HG03565 (cell line): ENCODE results near the gene NEK6.

Experiments used
- ATAC-seq: cut with Tn5 transposase; IDR thresholded peaks from one replicate; pipeline ENCODE4 v1.9.1; 2021; ENCODE audit warnings: mild to moderate bottlenecking, moderate library complexity; ENCODE audit not compliant: unreplicated experiment

Gene NEK6

DNA sequence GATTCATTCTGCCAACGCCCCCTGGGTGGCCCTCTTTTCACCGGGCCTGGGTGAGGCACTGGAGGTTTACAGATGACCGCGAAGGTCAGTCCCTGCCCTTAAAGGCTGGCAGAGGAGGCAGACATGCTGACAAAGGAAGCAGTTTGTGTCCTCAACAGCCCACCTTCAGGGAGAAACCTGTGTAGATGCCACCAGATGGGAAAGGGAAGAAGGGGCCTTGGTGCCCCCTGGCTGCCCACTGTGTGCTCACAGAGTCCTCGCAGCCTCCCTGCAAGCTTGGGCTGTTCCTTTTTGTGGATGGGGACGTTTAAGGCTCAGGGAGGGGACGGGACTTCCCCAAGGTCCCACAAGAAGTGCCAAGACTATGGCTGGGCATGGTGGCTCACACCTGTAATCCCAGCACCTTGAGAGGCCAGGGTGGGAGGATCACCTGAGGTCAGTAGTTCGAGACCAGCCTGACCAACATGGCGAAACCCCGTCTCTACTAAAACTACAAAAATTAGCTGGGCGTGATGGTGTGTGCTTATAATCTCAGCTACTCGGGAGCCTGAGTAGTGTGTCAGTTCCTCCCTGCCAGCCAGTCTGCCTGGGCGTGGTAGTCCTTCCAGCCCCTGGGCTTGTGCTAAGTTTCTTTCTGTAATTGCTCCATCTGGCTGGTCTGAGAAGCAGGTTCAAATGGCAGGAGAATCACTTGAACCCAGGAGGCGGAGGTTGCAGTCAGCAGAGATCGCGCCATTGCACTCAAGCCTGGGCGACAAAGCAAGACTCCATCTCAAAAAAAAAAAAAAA is 36.2 kb downstream of the NEK6 start:
- no peak for ATAC-seq

DNA sequence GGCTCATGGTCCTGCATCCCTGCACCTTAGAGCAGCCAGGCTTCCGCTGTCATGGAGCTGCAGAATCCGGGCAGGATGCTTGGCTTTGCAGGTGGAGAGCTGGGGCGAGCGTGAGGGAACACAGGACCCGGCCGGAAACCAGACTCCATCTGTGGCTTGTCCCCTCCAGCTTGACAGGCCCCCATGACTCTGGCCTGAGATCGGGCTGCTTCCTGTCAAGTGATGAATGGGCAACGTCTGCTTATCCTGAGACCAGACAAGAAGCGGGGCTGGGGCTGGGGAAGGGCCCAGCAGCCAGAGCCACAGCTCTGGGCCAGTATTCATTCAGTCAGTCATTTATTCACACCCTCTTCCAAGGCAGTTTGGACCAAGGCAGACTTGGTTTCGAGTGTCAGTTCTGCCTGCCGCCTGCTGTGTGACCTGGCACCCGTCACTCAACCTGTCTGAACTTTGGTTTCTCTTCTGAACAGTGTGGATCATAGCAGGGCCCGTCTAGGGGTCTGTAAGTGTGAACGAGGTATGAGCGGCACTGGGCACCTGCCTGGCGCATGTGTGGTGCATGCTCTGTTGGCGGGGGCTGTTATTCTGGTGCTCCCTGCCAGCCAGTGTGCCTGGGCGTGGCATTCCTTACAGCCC is 37.5 kb downstream of the NEK6 start:
- no peak for ATAC-seq

DNA sequence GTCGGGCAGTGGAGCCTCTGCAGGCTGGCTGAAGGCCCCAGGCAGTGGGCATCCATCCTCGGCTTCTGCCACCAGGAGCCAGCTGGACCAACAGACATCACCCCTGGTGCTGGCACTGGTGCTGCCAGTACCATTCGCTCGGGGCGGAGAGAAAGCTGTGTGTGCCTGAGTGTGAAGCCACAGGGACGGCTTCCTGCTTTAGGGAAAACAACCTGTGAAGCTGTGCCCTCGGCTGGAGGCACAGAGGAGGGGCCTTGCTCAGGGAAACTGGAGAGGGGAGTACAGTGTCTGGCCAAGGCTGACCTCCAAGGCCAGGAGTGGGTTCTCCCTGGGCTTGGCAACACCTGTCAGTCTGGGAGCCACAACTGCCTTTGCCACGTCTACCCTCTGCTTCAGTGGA is 38.3 kb downstream of the NEK6 start:
- no peak for ATAC-seq

DNA sequence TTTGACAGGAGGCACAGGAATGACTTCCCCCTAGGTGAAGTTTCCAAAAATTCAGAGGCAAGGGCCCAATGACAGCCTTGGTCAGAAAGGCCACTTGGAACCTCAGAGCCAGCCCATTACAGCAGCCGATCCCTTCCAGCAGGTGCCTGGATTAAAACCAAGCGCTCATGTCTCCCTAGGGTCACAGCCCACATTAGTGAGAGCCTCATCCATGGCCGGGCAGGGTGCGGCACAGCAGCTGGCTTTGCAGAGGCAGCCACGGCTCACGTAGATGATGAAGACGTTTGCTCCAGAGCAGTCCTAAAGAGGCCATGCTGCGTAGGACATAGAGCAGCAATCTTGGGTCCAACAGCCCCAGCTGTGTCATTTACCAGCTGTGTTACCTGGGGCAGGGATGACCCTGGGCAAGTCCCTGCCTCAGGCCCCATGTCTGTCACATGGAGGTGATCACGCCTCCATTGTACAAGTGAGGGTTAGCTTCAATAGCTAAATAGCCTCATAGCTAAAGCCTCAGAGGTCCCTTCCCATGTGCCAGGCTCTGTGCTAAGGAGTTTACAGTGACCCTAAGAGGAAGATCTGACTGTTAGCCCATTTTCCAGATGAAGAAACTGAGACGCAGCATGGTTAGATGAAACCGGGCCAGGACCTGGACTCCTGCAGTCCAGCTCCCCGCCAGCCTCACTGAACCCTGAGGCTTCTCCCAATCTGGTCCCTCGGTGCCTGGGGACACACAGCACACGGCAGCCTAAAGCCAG is 39.2 kb downstream of the NEK6 start:
- ATAC-seq: no peak

DNA sequence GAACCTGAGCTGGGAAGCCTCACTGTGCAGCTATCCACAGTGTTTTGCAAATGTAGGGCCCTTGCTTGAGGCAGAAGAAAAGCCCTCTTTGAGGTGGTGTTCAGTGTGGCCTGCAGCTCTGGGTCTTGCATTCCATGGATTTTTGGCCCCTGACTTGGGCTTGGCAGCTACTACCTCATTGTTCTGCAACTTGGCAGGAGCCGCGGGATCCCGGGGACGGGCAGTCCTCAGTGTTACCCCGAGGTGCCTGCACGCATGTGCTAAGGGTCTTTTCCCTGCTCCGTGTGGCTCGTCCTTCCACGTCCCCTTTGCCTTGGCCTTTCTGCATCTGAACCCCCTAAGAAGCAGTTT is 39.8 kb downstream of the NEK6 start:
- no peak for ATAC-seq

DNA sequence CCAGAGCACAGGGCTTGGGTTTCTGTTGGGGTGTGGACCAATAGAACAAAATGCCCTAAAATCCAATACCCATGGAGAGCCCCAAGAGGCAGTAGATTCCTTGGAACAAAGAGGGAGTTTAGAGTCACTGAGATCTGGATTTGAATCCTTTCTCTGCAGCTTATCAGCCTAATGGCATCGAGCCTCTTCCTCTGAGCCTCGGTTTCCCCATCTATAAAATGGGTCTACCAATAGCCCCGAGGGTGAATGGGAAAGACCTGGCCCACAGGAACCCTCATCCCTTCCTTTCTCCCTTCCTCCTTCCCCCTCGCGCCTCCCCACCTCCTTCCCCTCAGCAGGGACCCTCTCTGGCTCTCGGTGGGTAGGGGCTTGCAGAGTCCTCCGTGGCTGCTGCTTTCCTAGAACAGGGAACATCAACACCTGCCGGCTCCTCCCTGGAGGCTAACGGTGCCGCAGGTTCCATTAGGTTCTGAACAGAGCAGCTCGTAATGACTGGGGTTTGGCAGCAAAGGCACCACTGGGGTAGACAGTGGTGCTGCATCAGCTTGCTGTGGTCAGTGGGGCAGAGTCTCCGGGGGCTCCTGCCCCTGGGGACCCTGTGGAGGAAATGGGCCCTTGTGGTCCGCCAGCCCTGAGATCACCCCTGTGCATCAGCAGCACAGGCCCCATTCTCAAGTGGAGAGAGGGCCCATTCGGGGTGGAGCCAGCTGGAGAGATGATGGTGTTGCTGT is 40.3 kb downstream of the NEK6 start:
- no peak for ATAC-seq

DNA sequence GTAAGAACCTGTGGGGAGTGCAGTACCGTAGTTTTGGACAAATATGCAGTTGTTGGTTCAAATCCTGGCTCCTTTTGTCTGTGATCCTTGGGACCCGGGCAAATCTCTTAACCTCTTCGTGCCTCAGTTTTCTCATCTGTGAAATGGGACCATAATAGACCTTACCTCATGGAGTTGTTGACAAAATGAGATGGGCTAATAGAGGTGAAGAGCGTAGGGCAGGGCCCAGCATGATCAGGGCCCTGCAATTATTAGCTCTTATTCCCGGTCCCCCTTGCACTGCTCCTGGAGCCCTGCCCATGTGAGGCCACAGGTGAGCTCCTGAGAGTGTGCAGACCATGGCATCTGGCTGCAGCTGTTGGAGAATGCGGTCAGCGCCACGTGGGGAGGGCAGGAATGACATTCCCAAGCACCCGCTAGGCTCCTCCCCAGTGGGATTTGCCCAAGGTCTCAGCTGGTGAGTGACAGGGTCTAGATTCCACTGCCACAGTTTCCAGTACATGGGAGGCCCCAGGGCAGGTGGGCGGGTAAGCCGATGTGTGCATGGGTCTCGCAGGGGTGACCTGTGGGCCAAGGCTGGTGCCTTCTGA is 41.0 kb downstream of the NEK6 start:
- no peak for ATAC-seq

DNA sequence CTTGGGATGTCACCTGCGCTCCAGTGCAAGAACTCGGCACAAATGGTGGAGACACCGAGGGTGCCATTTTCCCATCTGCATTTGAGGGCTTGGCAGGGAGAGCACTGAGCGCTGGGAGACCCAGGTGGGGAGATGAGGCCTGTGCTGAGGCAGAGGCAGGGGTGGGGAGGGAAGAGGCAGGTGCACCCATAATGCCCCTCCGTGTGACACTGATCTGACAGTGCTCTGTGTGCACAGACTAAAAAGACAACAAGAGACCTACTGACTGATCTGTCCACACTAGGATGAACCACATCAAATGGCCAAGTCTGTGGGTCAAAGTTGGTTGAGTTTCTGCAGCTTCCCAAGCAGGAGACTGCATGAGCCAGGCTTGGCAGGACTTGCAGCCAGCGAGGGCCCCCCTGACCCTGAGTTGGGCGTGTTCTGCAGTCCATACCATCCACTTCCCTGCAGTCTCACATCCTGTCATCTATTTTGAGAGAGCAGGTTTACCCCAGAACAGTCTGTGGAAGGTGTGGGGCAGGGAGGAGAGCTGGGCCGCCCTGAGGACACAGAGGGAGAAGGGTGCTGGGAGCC is 41.9 kb downstream of the NEK6 start:
- ATAC-seq: no peak

DNA sequence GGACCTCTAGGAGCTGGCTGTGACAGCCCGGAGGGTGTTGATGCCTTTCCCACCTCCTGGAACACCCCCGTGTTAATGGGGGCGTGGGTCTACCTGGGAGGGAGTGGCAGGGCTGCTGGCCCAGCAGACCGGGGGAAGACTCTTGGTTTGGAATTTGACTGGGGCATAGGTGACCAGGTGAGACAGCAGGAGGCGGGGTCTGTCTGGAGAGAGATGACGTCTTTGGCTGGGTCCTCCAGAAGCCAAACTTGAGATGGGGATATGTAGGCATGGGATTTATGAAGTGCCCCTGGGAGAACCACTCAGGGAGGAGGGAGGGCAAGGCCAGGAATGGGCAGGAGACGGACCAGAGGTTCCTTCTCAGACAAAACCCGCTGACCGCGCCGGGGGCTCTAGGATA is 42.6 kb downstream of the NEK6 start:
- ATAC-seq: no peak

DNA sequence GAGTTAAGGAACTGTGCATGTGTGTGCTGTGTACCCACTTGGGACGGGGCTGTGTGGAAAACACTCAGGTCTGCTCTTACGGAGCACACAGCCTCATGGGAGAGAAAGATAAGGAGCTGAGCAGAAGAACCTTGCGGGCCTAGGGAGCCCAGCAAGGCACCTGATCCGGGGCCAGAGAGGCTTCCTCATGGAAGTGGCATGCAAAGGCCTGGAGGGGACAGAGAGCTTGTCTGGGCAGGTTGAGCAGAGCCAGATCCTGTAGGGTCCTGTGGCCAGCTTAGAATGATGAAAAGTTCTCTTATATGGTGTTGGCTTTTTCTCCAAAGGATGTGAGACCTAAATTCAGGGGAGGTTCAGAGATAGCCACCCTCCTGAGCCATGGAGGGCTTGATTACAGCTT is 45.2 kb downstream of the NEK6 start:
- ATAC-seq: no peak

DNA sequence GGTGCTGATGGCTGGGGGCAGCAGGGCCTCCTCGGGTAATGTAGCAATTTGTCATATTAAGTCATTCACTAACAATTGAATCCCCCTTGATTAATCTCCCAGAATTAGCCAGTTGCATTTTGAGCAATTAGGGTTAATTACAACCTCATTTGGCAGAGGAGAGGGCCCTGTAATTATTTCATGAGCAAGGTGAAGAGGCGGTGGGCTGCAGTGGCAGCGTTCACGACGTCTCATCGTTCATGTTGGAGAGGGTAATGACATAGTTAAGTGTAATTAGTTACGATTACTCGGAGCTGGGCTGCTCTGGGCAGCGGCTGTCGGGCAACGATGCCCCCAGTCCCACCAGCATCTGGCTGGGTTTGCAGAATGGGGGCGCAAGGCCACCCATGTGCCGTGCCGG is 46.0 kb downstream of the NEK6 start:
- no peak for ATAC-seq

DNA sequence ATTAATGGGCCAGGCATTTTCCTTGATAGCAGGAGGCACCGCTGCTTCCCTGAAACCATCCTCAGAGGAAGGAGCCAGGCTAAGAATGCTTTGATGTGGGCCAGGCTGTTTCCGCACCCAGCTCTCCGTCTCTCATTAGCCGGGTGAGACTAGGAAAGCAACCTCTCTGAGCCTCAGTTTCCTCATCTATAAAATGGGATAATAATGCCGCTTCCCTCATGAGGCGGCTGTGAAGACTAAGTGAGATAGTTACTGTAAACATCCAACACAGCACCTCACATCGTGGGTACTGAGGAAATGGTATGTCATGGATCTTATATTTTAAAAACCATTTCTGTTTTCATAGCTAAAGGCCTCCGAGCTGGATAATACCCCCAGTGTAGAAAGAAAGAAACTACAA is 46.5 kb downstream of the NEK6 start:
- ATAC-seq: no peak

DNA sequence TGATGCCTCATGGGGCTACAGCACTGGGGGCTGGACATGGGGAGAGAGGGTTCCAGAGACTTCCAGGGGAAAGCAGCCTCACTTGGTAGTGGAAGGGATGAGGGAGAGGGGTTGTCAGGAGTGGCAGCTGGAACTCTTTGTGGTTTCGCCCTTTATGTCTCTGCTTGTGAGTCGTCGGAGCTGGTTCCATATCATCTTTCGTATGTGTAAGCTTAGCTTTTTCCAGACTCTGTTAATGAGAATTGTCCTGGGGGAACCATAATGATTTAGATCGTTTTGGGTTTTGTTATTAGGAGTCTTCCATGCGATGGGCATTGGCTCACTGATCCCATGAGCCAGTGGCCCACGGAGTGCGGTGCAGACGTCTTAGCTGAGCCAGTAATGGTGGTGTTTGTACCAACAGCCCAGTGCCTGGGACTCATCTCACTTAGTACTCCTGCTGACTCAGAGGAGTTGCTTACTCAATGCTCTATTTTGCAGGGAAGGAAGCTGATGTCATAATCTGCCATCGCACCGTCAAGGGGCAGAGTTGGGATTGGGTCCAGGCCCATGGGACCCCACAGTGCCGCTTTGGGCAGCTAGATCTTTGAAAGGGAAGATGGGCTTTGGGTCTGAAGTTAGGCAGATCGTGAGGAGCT is 48.5 kb downstream of the NEK6 start:
- no peak for ATAC-seq

DNA sequence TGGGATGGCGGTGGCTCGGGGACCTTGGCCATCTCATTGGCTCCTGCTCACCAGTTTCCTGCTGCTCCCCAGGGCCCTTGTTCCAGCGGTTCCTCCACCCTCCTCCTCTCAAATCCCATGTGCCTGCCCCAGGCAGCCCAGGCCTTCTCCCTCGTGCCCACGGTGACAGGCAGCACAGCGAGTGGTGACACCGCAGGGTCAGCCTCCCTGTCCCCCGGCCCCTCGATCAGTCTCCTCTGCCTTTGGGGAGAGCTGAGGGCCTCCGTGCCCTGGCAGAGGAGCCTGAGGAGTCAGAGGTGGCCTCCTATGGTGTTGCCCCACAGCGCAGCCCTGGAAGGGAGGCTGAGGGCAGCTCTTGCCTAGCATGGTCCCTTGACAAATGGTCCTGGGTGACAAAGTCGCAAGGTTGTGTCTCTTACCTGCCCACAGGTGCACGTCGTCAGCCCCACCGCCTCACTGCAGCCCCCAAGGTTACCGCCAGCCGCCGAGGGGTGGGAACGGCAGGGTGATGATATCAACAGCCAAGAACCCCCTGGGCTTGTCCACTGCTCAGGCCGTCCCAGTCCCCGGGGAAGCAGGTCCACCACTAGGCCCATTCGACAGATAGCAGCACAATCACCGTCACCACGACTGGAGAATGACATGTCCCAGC is 49.8 kb downstream of the NEK6 start:
- ATAC-seq: no peak

DNA sequence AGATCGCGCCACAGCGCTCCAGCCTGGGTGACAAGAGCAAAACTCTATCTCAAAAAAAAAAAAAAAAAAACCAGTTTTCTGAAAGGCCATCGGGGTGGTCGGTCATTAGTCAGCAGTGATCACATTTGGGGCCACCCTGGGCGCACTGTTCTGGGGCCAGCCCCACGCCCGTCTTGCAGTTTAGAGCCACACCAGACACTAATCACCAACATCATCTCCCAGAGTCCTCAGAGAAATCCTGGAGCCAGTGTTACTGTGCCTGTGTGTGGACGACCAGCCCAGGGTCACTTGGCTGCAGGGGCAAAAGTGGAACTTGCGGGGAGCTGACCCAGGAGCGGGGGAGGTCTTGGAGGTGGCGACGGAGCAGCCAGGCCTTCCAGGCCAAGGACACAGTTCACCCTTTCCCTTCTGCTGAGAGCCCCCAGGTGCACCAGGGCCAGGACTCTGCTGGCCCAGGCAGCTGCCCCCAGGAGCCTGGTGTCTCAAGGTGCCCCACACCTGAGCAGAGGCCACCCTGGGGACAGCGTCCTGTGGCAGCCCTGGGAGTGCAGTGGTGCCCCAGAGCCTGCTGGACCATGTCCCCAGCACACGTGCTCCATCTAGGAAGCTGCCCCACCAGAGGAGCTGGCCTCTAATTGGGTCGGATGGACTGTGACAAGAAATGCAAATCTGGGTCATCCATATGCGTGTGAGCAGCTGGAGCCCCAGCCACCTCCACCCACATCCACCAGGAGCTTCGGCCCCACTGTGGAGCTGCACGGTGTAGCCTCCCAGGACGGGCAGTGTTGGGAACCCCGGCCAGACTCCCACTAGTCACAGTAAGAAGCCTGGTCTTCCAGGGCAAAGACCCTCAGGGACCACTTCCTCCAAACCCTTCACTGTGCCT is 51.1 kb downstream of the NEK6 start:
- no peak for ATAC-seq

DNA sequence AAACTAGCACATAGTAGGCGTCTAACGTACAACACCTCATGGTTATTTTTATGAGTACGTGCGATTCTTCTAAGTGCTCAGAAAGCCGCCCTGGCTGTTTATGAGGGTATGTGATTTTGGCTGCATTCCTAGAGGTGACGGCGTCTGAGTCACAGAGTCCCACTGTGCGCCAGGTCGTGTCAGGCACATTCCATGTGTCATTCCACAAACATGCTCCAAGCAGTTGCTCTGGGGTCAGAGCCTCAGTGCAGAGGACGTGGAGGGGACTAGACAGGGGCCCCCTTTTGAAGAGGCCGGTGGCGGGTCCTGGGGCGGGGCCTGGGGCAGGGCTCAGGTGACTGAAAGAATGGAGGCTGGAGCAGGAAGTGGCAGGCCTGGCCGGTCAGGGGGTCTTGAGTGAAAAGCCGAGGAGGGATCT is 51.9 kb downstream of the NEK6 start:
- ATAC-seq: no peak

DNA sequence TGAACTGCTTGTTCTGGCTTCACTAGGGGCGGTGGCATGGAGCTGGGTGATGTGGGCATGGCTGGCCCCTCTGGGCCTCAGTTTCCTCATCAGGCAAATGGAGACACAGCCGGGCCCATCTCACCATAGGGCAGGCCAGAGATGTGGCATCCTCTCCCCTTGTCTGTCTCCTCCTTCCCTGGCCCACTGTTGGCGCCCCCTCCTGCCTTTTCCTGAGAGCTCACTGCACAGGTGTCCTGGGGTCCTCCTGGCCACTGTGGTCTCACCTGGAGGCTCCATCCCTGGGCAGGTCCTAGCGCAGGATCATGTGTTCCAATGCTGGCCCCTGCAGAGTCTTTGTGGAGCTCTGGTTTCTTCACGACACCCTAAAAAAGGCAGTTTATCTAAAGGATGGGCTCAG is 53.5 kb downstream of the NEK6 start:
- no peak for ATAC-seq

DNA sequence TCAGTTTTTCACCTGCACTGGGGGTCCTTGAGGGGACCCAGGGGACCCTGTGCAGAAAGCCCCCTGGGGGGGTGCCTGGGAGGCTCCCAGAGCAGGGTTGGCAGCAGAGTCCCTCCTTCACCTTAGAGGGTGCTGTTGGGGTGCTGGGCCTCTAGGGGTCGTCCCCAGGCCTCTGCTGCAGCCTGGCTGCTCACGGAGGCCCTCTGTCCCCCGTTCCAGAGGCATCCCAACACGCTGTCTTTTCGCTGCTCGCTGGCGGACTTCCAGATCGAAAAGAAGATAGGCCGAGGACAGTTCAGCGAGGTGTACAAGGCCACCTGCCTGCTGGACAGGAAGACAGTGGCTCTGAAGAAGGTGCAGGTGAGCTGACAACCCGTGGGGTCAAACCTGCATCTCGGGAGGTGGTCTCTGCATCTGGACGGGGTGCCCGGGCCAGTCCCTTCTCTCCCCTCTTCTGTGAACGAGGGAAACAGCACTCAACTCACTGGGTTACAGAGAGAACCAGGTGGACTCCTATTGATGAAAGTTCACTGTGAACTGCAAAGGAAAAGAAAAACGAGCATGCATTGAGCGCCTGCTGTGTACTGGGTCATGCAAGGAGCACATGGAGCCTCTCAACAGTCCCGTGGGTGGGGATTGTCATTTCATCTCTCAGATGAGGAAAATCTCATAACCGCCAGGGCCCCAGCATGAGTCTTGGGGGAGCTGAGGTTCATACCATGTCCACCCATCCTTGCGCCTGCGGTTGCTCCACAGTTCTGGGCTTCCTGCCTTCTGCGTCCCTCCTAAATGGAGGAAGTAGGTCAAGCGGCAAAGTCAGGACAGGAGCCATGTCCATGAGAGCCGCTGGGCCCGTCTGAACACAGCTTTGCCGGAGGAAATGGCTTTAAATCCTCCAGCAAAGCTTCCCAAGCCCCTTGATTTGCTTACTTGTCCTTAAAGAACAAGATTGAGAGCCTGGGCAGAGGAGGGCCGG is 54.8 kb downstream of the NEK6 start:
- no peak for ATAC-seq
